Lung (tissue), 12 donors: Measurements from ENCODE around the gene EPHB2. TPM values are rescaled to one million over a fixed set of nuclear protein-coding genes. Genes with fewer than 3 reads are reported as not detected.

Source experiments
- ATAC-seq: fragments of 200-7000 bp; cut with Tn5 transposase; one replicate; pipeline ENCODE4 v1.9.1; 2020; ENCODE audit warnings: moderate number of reproducible peaks; ENCODE audit not compliant: insufficient read depth, low FRiP score
- DNase-seq, 3 donors: peaks; one replicate each; pipeline ENCODE4 v3.0.0-alpha.2; 2013 to 2017
- H3K27ac ChIP-seq, 2 donors: one replicate each; pipeline ENCODE4 v1.5.1; 2013; ENCODE audit warnings: mild to moderate bottlenecking in 2 of 2, moderate library complexity in 2 of 2, control low read depth in 1 of 2, inconsistent platforms in 1 of 2, low read depth in 1 of 2, low read length in 1 of 2
- H3K27me3 ChIP-seq, 3 donors: one replicate each; pipeline ENCODE4 v1.5.1; 2013; ENCODE audit warnings: low read length in 2 of 3; ENCODE audit not compliant: control insufficient read depth in 3 of 3, insufficient read depth in 3 of 3
- H3K36me3 ChIP-seq, 4 donors: one replicate each; pipeline ENCODE4 v1.5.1; 2013; ENCODE audit warnings: low read length in 4 of 4, mild to moderate bottlenecking in 1 of 4, moderate library complexity in 1 of 4; ENCODE audit not compliant: control insufficient read depth in 4 of 4, insufficient read depth in 4 of 4
- H3K4me1 ChIP-seq, 5 donors: one replicate each; pipeline ENCODE4 v1.5.1; 2013; ENCODE audit warnings: low read length in 5 of 5, mild to moderate bottlenecking in 2 of 5, moderate library complexity in 1 of 5; ENCODE audit not compliant: control insufficient read depth in 5 of 5, insufficient read depth in 5 of 5
- H3K4me3 ChIP-seq: one replicate; pipeline ENCODE4 v1.5.1; 2013; ENCODE audit warnings: mild to moderate bottlenecking, control low read depth, moderate library complexity
- H3K9ac ChIP-seq, 2 donors: one replicate each; pipeline ENCODE4 v1.5.1; 2013; ENCODE audit warnings: low read length in 2 of 2, control low read depth in 1 of 2; ENCODE audit not compliant: insufficient read depth in 1 of 2
- H3K9me3 ChIP-seq, 4 donors: one replicate each; pipeline ENCODE4 v1.5.1; 2013; ENCODE audit warnings: low read length in 3 of 4, mild to moderate bottlenecking in 1 of 4, moderate library complexity in 1 of 4; ENCODE audit not compliant: control insufficient read depth in 4 of 4, insufficient read depth in 3 of 4
- WGBS, 2 donors: extraction: QIAGEN DNeasy Blood & Tissue Kit; methylation state at CpG; one replicate each; pipeline ENCODE4 v1.1.7; 2013; 5-methylcytosine and 5-hydroxymethylcytosine counted together
- polyA plus RNA-seq, 2 donors: library from polyadenylated mRNA; stranded (reverse); fragments of 200-250 nt; gene quantifications; one replicate each; pipeline ENCODE4 v1.2.1, GENCODE V29; 2013
- total RNA-seq, 2 donors: library from RNA; depleted of rRNA in 1 of 2; stranded (reverse); fragments of >200 nt in 1 of 2; gene quantifications; one replicate each; pipeline ENCODE4 v1.2.1, GENCODE V29; 2014 to 2021
- TF ChIP-seq, protein P1 (sequence below): IDR thresholded peaks from 2 replicates; pipeline ENCODE4 v1.5.1; 2012; ENCODE audit warnings: mild to moderate bottlenecking; ENCODE audit errors: control extremely low read depth, extremely low read depth
- donor health status: control.
- donor health status: control.
- donor health status: Bipolar disorder and iron deficiency.
- donor health status: healthy.
- donor health status: DM: yes; HTN: yes; CAD: no.

The EPHB2 gene
- total and polyA plus RNA-seq, 4 donors, result 1.2 to 8.5 (median 5.8) TPM

DNA sequence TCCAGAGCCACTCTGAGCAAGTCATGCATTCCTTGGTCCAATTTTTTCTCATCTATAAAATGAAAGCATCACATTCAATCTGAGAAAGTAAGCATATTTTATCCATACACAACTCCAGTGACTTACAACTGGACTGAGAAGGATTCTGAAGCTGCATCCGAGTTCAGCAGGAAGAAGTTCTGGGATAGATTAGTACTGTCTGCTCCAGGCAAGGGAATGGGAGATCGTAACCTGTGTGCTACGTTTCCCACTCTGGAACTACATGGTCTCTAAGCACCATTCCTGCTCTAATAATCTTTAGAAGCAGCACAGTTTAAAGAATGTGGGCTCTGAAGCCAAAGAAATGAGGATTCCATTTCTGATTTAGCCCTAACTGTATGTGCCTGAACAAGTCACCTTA is 182.7 kb downstream of the EPHB2 start:
- no peak overlapping the region for H3K9ac ChIP-seq
- no peaks in the 10 kb centered on the region for H3K4me1 ChIP-seq
- no peak overlapping the region for H3K27ac ChIP-seq
- DNase-seq (no peak), ATAC-seq (no peak)
- H3K36me3 ChIP-seq, result peaks cover 0 to 14% (median 6%) of the 10 kb centered on the region in 4 donors
- WGBS, 2 donors, result 68 to 75% methylated on average over 3 of the region's 3 CpGs
- H3K9me3 ChIP-seq, result peaks cover 0 to 4% (median 0%) of the 10 kb centered on the region in 4 donors
- no peak overlapping the region for H3K4me3 ChIP-seq
- H3K27me3 ChIP-seq, result no peaks in the 10 kb centered on the region
- TF ChIP-seq, protein P1, sequence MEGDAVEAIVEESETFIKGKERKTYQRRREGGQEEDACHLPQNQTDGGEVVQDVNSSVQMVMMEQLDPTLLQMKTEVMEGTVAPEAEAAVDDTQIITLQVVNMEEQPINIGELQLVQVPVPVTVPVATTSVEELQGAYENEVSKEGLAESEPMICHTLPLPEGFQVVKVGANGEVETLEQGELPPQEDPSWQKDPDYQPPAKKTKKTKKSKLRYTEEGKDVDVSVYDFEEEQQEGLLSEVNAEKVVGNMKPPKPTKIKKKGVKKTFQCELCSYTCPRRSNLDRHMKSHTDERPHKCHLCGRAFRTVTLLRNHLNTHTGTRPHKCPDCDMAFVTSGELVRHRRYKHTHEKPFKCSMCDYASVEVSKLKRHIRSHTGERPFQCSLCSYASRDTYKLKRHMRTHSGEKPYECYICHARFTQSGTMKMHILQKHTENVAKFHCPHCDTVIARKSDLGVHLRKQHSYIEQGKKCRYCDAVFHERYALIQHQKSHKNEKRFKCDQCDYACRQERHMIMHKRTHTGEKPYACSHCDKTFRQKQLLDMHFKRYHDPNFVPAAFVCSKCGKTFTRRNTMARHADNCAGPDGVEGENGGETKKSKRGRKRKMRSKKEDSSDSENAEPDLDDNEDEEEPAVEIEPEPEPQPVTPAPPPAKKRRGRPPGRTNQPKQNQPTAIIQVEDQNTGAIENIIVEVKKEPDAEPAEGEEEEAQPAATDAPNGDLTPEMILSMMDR, result no peak

- peaks cover 0 to 4% (median 0%) of the 10 kb centered on the region in 4 donors for H3K9me3 ChIP-seq
- H3K36me3 ChIP-seq, result peaks cover 0 to 14% (median 6%) of the 10 kb centered on the region in 4 donors
- TF ChIP-seq, protein P1, result no peak
- no peak overlapping the region for H3K4me3 ChIP-seq
- no peak overlapping the region for H3K9ac ChIP-seq
- 79 to 81% methylated on average over 9 of the region's 9 CpGs for WGBS, 2 donors
- no peaks in the 10 kb centered on the region for H3K4me1 ChIP-seq
- ATAC-seq (no peak), DNase-seq (no peak)
- no peaks in the 10 kb centered on the region for H3K27me3 ChIP-seq
- no peak overlapping the region for H3K27ac ChIP-seq
Observed at GRCh38 chr1:22895357-22895756, 184.7 kb downstream of the EPHB2 start.

DNA sequence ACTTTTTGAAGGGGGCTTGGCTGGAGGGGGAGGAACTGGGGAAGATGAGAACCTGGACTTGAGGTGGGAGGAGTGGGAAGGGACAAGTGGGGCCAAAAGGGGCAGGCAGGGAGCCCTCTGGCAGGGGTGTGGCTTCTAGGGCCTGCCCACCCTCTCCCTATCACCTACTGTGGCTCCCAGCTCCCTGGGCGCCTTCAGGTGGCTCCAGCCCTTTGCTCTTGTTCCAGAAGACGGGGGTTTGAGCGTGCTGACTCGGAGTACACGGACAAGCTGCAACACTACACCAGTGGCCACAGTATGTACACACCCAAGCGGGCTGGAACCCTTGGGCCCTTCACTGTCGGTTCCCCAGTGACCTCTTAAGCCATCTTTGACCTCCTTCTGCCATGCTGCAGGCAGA is 185.5 kb downstream of the EPHB2 start:
- H3K9ac ChIP-seq, result no peak overlapping the region
- no peaks in the 10 kb centered on the region for H3K4me1 ChIP-seq
- no peaks in the 10 kb centered on the region for H3K27me3 ChIP-seq
- 86 to 93% methylated on average over 7 of the region's 7 CpGs for WGBS, 2 donors
- H3K4me3 ChIP-seq, result no peak overlapping the region
- H3K36me3 ChIP-seq, result peaks cover 0 to 14% (median 6%) of the 10 kb centered on the region in 4 donors
- TF ChIP-seq, protein P1, result no peak
- no peak for ATAC-seq
- peaks cover 0 to 4% (median 0%) of the 10 kb centered on the region in 4 donors for H3K9me3 ChIP-seq
- no peak for DNase-seq
- no peak overlapping the region for H3K27ac ChIP-seq

GRCh38 chr1:22900451-22900850 is 189.8 kb downstream of the EPHB2 start:
- Histone ChIP-seq H3K9ac (no peak overlapping the region), H3K27me3 (no peaks in the 10 kb centered on the region), H3K4me3 (no peak overlapping the region), H3K27ac (no peak overlapping the region), H3K4me1 (no peaks in the 10 kb centered on the region), H3K36me3 (no peaks in the 10 kb centered on the region), H3K9me3 (peaks cover 0 to 2% (median 0%) of the 10 kb centered on the region in 4 donors)
- ATAC-seq, result no peak
- TF ChIP-seq, protein P1, result no peak
- DNase-seq, result no peak
- WGBS, 2 donors, result 71 to 73% methylated on average over 3 of the region's 3 CpGs
